Neuronal stem cell (in vitro differentiated cells): Measurements from ENCODE around the gene KCNAB2.

Source experiments
- DNase-seq: peaks from one replicate; pipeline ENCODE4 v3.0.0-alpha.2; 2013; ENCODE audit warnings: low spot score
- H2AFZ ChIP-seq: one replicate; pipeline ENCODE4 v1.6.1; 2013; ENCODE audit warnings: mild to moderate bottlenecking, low read length, inconsistent platforms
- H2AK5ac ChIP-seq: 2 replicates; pipeline ENCODE4 v1.6.1; 2013; ENCODE audit warnings: low read depth, mild to moderate bottlenecking, inconsistent platforms, low read length, moderate library complexity, mixed read lengths
- H2BK120ac ChIP-seq: 2 replicates; pipeline ENCODE4 v1.6.1; 2013; ENCODE audit warnings: low read depth, mild to moderate bottlenecking, inconsistent platforms, low read length, moderate library complexity, mixed read lengths
- H2BK12ac ChIP-seq: one replicate; pipeline ENCODE4 v1.6.1; 2013; ENCODE audit warnings: low read length, inconsistent platforms
- H2BK15ac ChIP-seq: 2 replicates; pipeline ENCODE4 v1.6.1; 2013; ENCODE audit warnings: mild to moderate bottlenecking, low read length, inconsistent platforms, mixed read lengths
- H2BK5ac ChIP-seq: one replicate; pipeline ENCODE4 v1.6.1; 2013; ENCODE audit warnings: inconsistent platforms, mild to moderate bottlenecking, low read length, moderate library complexity
- H3K14ac ChIP-seq: one replicate; pipeline ENCODE4 v1.6.1; 2013; ENCODE audit warnings: low read length, inconsistent platforms
- H3K18ac ChIP-seq: 2 replicates; pipeline ENCODE4 v1.6.1; 2013; ENCODE audit warnings: low read length, inconsistent platforms
- H3K23ac ChIP-seq: 2 replicates; pipeline ENCODE4 v1.6.1; 2013; ENCODE audit warnings: low read depth, mild to moderate bottlenecking, mixed read lengths, low read length, inconsistent platforms; ENCODE audit not compliant: poor library complexity
- H3K27ac ChIP-seq: replicated peaks from 3 replicates; pipeline ENCODE4 v1.5.1; 2013; ENCODE audit warnings: low read length, inconsistent platforms
- H3K27me3 ChIP-seq, 3 experiments: 2 replicates each; pipeline ENCODE4 v1.6.1; 2013; ENCODE audit warnings: low read length in 3 of 3, mild to moderate bottlenecking in 2 of 3, inconsistent platforms in 1 of 3, low read depth in 1 of 3, mixed read lengths in 1 of 3, moderate library complexity in 1 of 3; ENCODE audit not compliant: control insufficient read depth in 3 of 3, insufficient read depth in 3 of 3
- H3K36me3 ChIP-seq, 2 donors: replicated peaks in 1 of 2; 2 replicates each; pipeline ENCODE4 v1.6.1; 2013; ENCODE audit warnings: low read length in 2 of 2; ENCODE audit not compliant: control insufficient read depth in 2 of 2, insufficient read depth in 2 of 2
- H3K4ac ChIP-seq: 2 replicates; pipeline ENCODE4 v1.6.1; 2013; ENCODE audit warnings: inconsistent platforms, mild to moderate bottlenecking, low read length, moderate library complexity
- H3K4me1 ChIP-seq, 2 donors: 1 replicate in 1 of 2; 2 replicates in 1 of 2; pipeline ENCODE4 v1.6.1; 2013; ENCODE audit warnings: low read length in 2 of 2, low read depth in 1 of 2; ENCODE audit not compliant: control insufficient read depth in 2 of 2, insufficient read depth in 1 of 2
- H3K4me2 ChIP-seq: one replicate; pipeline ENCODE4 v1.6.1; 2013; ENCODE audit warnings: mild to moderate bottlenecking, low read length, inconsistent platforms; ENCODE audit not compliant: insufficient read depth, poor library complexity, severe bottlenecking
- H3K4me3 ChIP-seq, 2 donors: 2 replicates each; pipeline ENCODE4 v1.5.1; 2013; ENCODE audit warnings: low read length in 2 of 2, mild to moderate bottlenecking in 2 of 2, inconsistent platforms in 1 of 2, moderate library complexity in 1 of 2
- H3K79me1 ChIP-seq: one replicate; pipeline ENCODE4 v1.6.1; 2013; ENCODE audit warnings: low read depth, mild to moderate bottlenecking, inconsistent platforms, low read length, moderate library complexity
- H3K9ac ChIP-seq: one replicate; pipeline ENCODE4 v1.6.1; 2013; ENCODE audit warnings: mild to moderate bottlenecking, low read depth, low read length, inconsistent platforms; ENCODE audit not compliant: poor library complexity
- H3K9me3 ChIP-seq, 2 donors: replicated peaks in 1 of 2; 2 replicates each; pipeline versions ENCODE3 to v1.6.1; 2013; ENCODE audit warnings: low read length in 2 of 2, mild to moderate bottlenecking in 2 of 2, inconsistent platforms in 1 of 2, low read depth in 1 of 2, mixed read lengths in 1 of 2, moderate library complexity in 1 of 2; ENCODE audit not compliant: control insufficient read depth in 2 of 2, insufficient read depth in 1 of 2
- H4K8ac ChIP-seq: one replicate; pipeline ENCODE4 v1.6.1; 2013; ENCODE audit warnings: low read depth, mild to moderate bottlenecking, inconsistent platforms, low read length, moderate library complexity
- H4K91ac ChIP-seq: one replicate; pipeline ENCODE4 v1.6.1; 2013; ENCODE audit warnings: low read length, low read depth, mild to moderate bottlenecking, inconsistent platforms; ENCODE audit not compliant: poor library complexity
- WGBS, 2 donors: extraction: QIAGEN DNeasy Blood & Tissue Kit; methylation state at CpG; one replicate each; pipeline ENCODE4 v1.1.7; 2013; ENCODE audit warnings: missing lambda C conversion rate in 2 of 2, mixed read lengths in 1 of 2; ENCODE audit not compliant: insufficient read length in 2 of 2, insufficient replicate concordance in 1 of 2; ENCODE audit errors: extremely low coverage in 2 of 2; 5-methylcytosine and 5-hydroxymethylcytosine counted together

The KCNAB2 gene

GRCh38 chr1:6004412-6005123, 41.1 kb upstream of the KCNAB2 start:
- Histone ChIP-seq H4K8ac (no peak overlapping the region), H2BK5ac (no peak overlapping the region), H3K27me3 (peaks cover 0 to 6% (median 0%) of the 10 kb centered on the region in 3 experiments), H2BK12ac (no peak overlapping the region), H3K27ac (peak overlapping the region; percentile 52), H3K79me1 (peaks cover 2% of the 10 kb centered on the region), H2BK120ac (no peak overlapping the region), H3K36me3 (no peaks in the 10 kb centered on the region), H2AK5ac (peak overlapping the region; percentile 96), H2AFZ (no peak overlapping the region), H3K9ac (no peak overlapping the region), H3K4me3 (no peak overlapping the region), H2BK15ac (no peak overlapping the region), H3K9me3 (no peaks in the 10 kb centered on the region), H3K18ac (peak overlapping the region; percentile 65), H3K23ac (no peak overlapping the region), H4K91ac (no peak overlapping the region), H3K14ac (peak overlapping the region; percentile 47), H3K4me2 (no peak overlapping the region), H3K4ac (no peak overlapping the region), H3K4me1 (peaks cover 30 to 41% of the 10 kb centered on the region in 2 donors)
- DNase-seq = no peak
- WGBS, 2 donors = no CpG with 5 or more reads among the region's 11 CpGs

DNA sequence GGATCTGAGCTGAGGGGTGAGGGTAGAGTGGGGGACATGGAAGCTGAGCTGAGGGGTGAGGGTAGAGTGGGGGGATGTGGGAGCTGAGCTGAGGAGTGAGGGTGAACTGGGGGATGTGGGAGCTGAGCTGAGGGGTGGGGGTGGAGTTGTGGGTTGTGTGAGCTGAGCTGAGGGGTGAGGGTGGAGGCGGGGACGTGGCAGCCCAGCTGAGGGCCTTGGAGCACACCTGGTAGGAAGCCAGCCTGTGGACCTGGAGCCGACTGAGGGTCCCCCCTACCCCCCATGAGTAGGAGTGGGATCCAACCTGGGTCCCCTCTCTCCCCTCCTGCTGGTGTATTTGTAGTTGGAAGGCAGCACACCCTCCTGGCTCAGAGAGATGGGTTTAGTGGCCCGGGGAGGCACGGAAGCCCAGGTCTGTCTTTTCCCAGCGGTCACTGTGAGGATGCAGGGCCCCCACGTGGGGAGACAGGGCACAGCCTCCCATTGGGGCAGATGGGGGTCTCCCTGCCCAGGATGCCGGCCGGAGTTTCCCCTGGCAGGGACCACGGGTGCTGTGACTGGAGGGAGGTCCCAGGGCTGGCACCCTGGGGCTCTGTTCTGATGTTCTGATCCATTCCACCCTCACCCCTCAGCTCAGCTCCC, 40.3 kb upstream of the KCNAB2 start:
- H3K27ac ChIP-seq = no peak overlapping the region
- H3K4ac ChIP-seq = no peak overlapping the region

GRCh38 chr1:6006882-6007281, 38.8 kb upstream of the KCNAB2 start:
- H3K4me2 ChIP-seq = no peak overlapping the region
- no peak overlapping the region for H4K91ac ChIP-seq
- peaks cover 22 to 33% of the 10 kb centered on the region in 2 donors for H3K4me1 ChIP-seq
- WGBS, 2 donors = no CpG with 5 or more reads among the region's 12 CpGs
- peak overlapping the region; percentile 0 for H2BK5ac ChIP-seq
- H2BK15ac ChIP-seq = no peak overlapping the region
- no peak overlapping the region for H2AK5ac ChIP-seq
- no peak for DNase-seq
- H2BK120ac ChIP-seq = no peak overlapping the region
- H3K9ac ChIP-seq = no peak overlapping the region
- no peak overlapping the region for H3K18ac ChIP-seq
- no peaks in the 10 kb centered on the region for H3K36me3 ChIP-seq
- H4K8ac ChIP-seq = no peak overlapping the region
- no peak overlapping the region for H2BK12ac ChIP-seq
- H3K14ac ChIP-seq = no peak overlapping the region
- no peak overlapping the region for H3K27ac ChIP-seq
- H3K4ac ChIP-seq = no peak overlapping the region
- H3K4me3 ChIP-seq = no peak overlapping the region
- peaks cover 0 to 6% (median 0%) of the 10 kb centered on the region in 3 experiments for H3K27me3 ChIP-seq
- H3K23ac ChIP-seq = no peak overlapping the region
- no peak overlapping the region for H2AFZ ChIP-seq
- no peaks in the 10 kb centered on the region for H3K9me3 ChIP-seq
- no peaks in the 10 kb centered on the region for H3K79me1 ChIP-seq

More for the DNA sequence above, 40.3 kb upstream of the KCNAB2 start:
- Histone ChIP-seq H3K23ac (no peak overlapping the region), H2AK5ac (peak overlapping the region; percentile 76), H3K4me1 (peaks cover 29 to 38% of the 10 kb centered on the region in 2 donors), H2AFZ (no peak overlapping the region), H4K91ac (no peak overlapping the region), H3K9me3 (no peaks in the 10 kb centered on the region), H3K4me2 (no peak overlapping the region), H2BK120ac (no peak overlapping the region), H2BK15ac (peak overlapping the region; percentile 40), H3K18ac (peak overlapping the region; percentile 77), H3K14ac (no peak overlapping the region), H4K8ac (no peak overlapping the region), H3K9ac (no peak overlapping the region), H3K4me3 (no peak overlapping the region), H3K36me3 (no peaks in the 10 kb centered on the region), H3K79me1 (no peaks in the 10 kb centered on the region), H2BK5ac (peak overlapping the region; percentile 68), H2BK12ac (no peak overlapping the region), H3K27me3 (peaks cover 0 to 6% (median 0%) of the 10 kb centered on the region in 3 experiments)
- no CpG with 5 or more reads among the region's 10 CpGs for WGBS, 2 donors
- DNase-seq = no peak

GRCh38 chr1:6007318-6008083, 38.2 kb upstream of the KCNAB2 start:
- no peak for DNase-seq
- peaks cover 0 to under 1% (median 0%) of the 10 kb centered on the region in 3 experiments for H3K27me3 ChIP-seq
- H3K36me3 ChIP-seq = no peaks in the 10 kb centered on the region
- no peak overlapping the region for H3K4me2 ChIP-seq
- peak overlapping the region; percentile 89 for H3K23ac ChIP-seq
- peak overlapping the region; percentile 76 for H3K18ac ChIP-seq
- H3K79me1 ChIP-seq = no peaks in the 10 kb centered on the region
- H3K14ac ChIP-seq = peak overlapping the region; percentile 56
- no peak overlapping the region for H4K8ac ChIP-seq
- H2BK120ac ChIP-seq = no peak overlapping the region
- H2BK15ac ChIP-seq = peak overlapping the region; percentile 75
- H2AK5ac ChIP-seq = peak overlapping the region; percentile 90
- peak overlapping the region; percentile 21 for H3K9ac ChIP-seq
- WGBS, 2 donors = no CpG with 5 or more reads among the region's 25 CpGs
- H2BK12ac ChIP-seq = no peak overlapping the region
- no peak overlapping the region for H2AFZ ChIP-seq
- H4K91ac ChIP-seq = no peak overlapping the region
- H2BK5ac ChIP-seq = peak overlapping the region; percentile 0
- no peaks in the 10 kb centered on the region for H3K9me3 ChIP-seq
- no peak overlapping the region for H3K4me3 ChIP-seq
- H3K4me1 ChIP-seq = peaks cover 21 to 32% of the 10 kb centered on the region in 2 donors
- no peak overlapping the region for H3K4ac ChIP-seq
- H3K27ac ChIP-seq = no peak overlapping the region
